ENCODE data around the gene KIAA1328. TPM values are rescaled to one million over a fixed set of nuclear protein-coding genes. Genes with fewer than 3 reads are reported as not detected.

KIAA1328 gene
- polyA plus RNA-seq, 1 donor (not counting 4 experiments of a cell fraction or from before 2014, with no cell fraction given): 5.5 TPM

DNA sequence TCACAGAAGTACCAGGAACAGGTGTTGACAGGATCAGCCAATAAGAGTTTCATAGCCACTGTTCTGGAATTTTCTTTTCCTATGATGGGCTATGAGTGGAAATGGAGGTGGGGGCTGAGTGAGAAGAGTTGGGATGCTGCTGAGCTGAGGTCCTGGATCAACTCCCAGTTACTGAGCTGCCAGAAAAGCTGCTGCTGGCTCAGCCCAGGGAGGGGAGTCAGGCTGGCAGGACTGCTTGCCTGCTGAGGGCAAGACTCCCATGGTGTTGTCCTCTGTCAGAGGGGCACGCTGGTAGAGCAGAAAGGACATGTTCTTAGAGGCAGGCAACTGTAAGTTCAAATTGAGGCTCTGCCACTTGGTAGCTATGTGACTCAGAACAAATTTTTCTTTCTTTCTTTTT, 11.9 kb upstream of the KIAA1328 start:
- Histone ChIP-seq H3K4me1 (ENCODE audit: control insufficient read depth, extremely low read depth, insufficient read depth, low read length) (peaks cover 13% of the 10 kb centered on the region), H3K9ac (ENCODE audit: control insufficient read depth, extremely low read depth, insufficient read depth, low read length) (no peak overlapping the region), H3K36me3 (ENCODE audit: control insufficient read depth in 2 of 2, extremely low read depth in 1 of 2, insufficient read depth in 2 of 2, low read length in 2 of 2) (peaks cover 5 to 11% of the 10 kb centered on the region in 2 experiments), H3K27ac (ENCODE audit: control insufficient read depth, insufficient read depth, low read length) (no peak overlapping the region), H3K4me2 (ENCODE audit: control insufficient read depth, extremely low read depth, insufficient read depth, low read depth, low read length) (no peak overlapping the region), H3K27me3 (ENCODE audit: control insufficient read depth, extremely low read depth, insufficient read depth, low read length) (no peaks in the 10 kb centered on the region), H3K4me3 (ENCODE audit: control insufficient read depth in 2 of 3, extremely low read depth in 1 of 3, insufficient read depth in 2 of 3, low read depth in 1 of 3, low read length in 3 of 3) (no peak overlapping the region), H3K9me3 (ENCODE audit: control insufficient read depth, low read depth, low read length) (no peaks in the 10 kb centered on the region), H3K79me2 (ENCODE audit: control insufficient read depth, insufficient read depth, low read length) (no peaks in the 10 kb centered on the region), H3K9me1 (ENCODE audit: control insufficient read depth, extremely low read depth, insufficient read depth, low read length) (peaks cover 3% of the 10 kb centered on the region), H2AFZ (ENCODE audit: control insufficient read depth, low read length) (no peak overlapping the region), H4K20me1 (ENCODE audit: control insufficient read depth, extremely low read depth, insufficient read depth, low read length) (no peaks in the 10 kb centered on the region)
- TF ChIP-seq, protein P1, sequence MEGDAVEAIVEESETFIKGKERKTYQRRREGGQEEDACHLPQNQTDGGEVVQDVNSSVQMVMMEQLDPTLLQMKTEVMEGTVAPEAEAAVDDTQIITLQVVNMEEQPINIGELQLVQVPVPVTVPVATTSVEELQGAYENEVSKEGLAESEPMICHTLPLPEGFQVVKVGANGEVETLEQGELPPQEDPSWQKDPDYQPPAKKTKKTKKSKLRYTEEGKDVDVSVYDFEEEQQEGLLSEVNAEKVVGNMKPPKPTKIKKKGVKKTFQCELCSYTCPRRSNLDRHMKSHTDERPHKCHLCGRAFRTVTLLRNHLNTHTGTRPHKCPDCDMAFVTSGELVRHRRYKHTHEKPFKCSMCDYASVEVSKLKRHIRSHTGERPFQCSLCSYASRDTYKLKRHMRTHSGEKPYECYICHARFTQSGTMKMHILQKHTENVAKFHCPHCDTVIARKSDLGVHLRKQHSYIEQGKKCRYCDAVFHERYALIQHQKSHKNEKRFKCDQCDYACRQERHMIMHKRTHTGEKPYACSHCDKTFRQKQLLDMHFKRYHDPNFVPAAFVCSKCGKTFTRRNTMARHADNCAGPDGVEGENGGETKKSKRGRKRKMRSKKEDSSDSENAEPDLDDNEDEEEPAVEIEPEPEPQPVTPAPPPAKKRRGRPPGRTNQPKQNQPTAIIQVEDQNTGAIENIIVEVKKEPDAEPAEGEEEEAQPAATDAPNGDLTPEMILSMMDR (optimal IDR thresholded peaks at IDR 0.05 in 1 of 3, IDR thresholded peaks at IDR 0.05 in 1 of 3, conservative IDR thresholded peaks at IDR 0.05 in 1 of 3; ENCODE audit: extremely low read depth in 1 of 3, insufficient read depth in 2 of 3, low read length in 3 of 3): no peak
- no peak for TF ChIP-seq EZH2 (IDR thresholded peaks at IDR 0.05; ENCODE audit: low read length)
- no peak for DNase-seq (ENCODE audit: low read depth, low spot score)
- FAIRE-seq: no peak
- dilution Hi-C loops (cut with MboI; ENCODE audit: extremely low pct_ligation_motif_present, low sequenced_read_pairs): no loop called here

DNA sequence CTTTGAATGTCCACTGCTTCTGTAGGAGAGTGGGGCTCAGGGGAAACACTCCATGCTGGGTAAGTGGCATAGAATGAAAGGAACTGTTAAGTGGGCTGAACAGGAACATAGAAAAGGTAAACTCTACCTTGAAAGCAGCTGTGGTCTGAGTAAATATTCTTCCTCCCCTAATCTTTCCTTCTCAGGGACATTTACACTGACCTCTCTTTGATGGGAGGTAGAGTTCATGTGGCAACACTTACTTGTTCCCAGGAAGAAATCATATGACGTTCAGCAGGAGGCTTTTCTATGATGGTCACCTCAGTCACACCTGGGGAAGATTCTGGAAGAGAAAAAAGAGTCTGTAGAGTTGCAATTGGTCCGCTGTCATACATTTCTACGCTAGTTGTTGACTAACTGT, 10.3 kb upstream of the KIAA1328 start:
- Histone ChIP-seq H3K9ac (ENCODE audit: control insufficient read depth, extremely low read depth, insufficient read depth, low read length) (no peak overlapping the region), H3K9me3 (ENCODE audit: control insufficient read depth, low read depth, low read length) (no peaks in the 10 kb centered on the region), H2AFZ (ENCODE audit: control insufficient read depth, low read length) (no peak overlapping the region), H3K79me2 (ENCODE audit: control insufficient read depth, insufficient read depth, low read length) (no peaks in the 10 kb centered on the region), H3K4me2 (ENCODE audit: control insufficient read depth, extremely low read depth, insufficient read depth, low read depth, low read length) (no peak overlapping the region), H3K27ac (ENCODE audit: control insufficient read depth, insufficient read depth, low read length) (no peak overlapping the region), H3K36me3 (ENCODE audit: control insufficient read depth in 2 of 2, extremely low read depth in 1 of 2, insufficient read depth in 2 of 2, low read length in 2 of 2) (peaks cover 6 to 7% of the 10 kb centered on the region in 2 experiments), H3K4me1 (ENCODE audit: control insufficient read depth, extremely low read depth, insufficient read depth, low read length) (peaks cover 13% of the 10 kb centered on the region), H3K27me3 (ENCODE audit: control insufficient read depth, extremely low read depth, insufficient read depth, low read length) (no peaks in the 10 kb centered on the region), H3K4me3 (ENCODE audit: control insufficient read depth in 2 of 3, extremely low read depth in 1 of 3, insufficient read depth in 2 of 3, low read depth in 1 of 3, low read length in 3 of 3) (no peak overlapping the region), H3K9me1 (ENCODE audit: control insufficient read depth, extremely low read depth, insufficient read depth, low read length) (peaks cover 3% of the 10 kb centered on the region), H4K20me1 (ENCODE audit: control insufficient read depth, extremely low read depth, insufficient read depth, low read length) (no peaks in the 10 kb centered on the region)
- TF ChIP-seq, protein P1 (optimal IDR thresholded peaks at IDR 0.05 in 1 of 3, IDR thresholded peaks at IDR 0.05 in 1 of 3, conservative IDR thresholded peaks at IDR 0.05 in 1 of 3; ENCODE audit: extremely low read depth in 1 of 3, insufficient read depth in 2 of 3, low read length in 3 of 3): no peak
- no peak for TF ChIP-seq EZH2 (IDR thresholded peaks at IDR 0.05; ENCODE audit: low read length)
- FAIRE-seq (no peak), DNase-seq (ENCODE audit: low read depth, low spot score) (no peak)
- dilution Hi-C loops (cut with MboI; ENCODE audit: extremely low pct_ligation_motif_present, low sequenced_read_pairs): no loop called here
